ENCODE measurements around the gene ZNF211. TPM values are rescaled to one million over a fixed set of nuclear protein-coding genes. Genes with fewer than 3 reads are reported as not detected.

The ZNF211 gene
- total and polyA plus RNA-seq, 9 of the 15 experiments (the other 6 are each of a cell fraction or from before 2014, with no cell fraction given), result 1.3 to 11.6 (median 4.5) TPM

GRCh38 chr19:57599761-57600383 is 33.1 kb upstream of the ZNF211 start, which contains the start of gene ZNF530 (continued):
- TF ChIP-seq TOE1 (IDR thresholded peaks at IDR 0.05; ENCODE audit: borderline replicate concordance) (no peak), TOE1 (CRISPR knock-in tag; IDR thresholded peaks at IDR 0.05; ENCODE audit: borderline replicate concordance, low read depth) (no peak), CEBPZ (IDR thresholded peaks at IDR 0.05; ENCODE audit: borderline replicate concordance, low read depth, low read length) (no peak), TEAD2 (tag; IDR thresholded peaks at IDR 0.05) (no peak), PRMT5 (CRISPR knock-in tag; IDR thresholded peaks at IDR 0.05) (no peak), KAT2B (IDR thresholded peaks at IDR 0.05; ENCODE audit: low read depth, low read length) (no peak), CHD2 (IDR thresholded peaks at IDR 0.05; ENCODE audit: low read depth, low read length) (no peak), MTA2 (IDR thresholded peaks at IDR 0.05; ENCODE audit: low read depth) (no peak), ZBTB43 (CRISPR knock-in tag; IDR thresholded peaks at IDR 0.05) (no peak), MAFF (IDR thresholded peaks at IDR 0.05; ENCODE audit: low read length) (no peak), ZHX1 (conservative IDR thresholded peaks at IDR 0.05; ENCODE audit: low read length) (no peak), SMAD4 (CRISPR knock-in tag; conservative IDR thresholded peaks at IDR 0.05) (no peak), PHF21A (IDR thresholded peaks at IDR 0.05; ENCODE audit: borderline replicate concordance, low read depth) (no peak), BHLHE40 (IDR thresholded peaks at IDR 0.05; ENCODE audit: low read length) (no peak)
- TF ChIP-seq, protein P1, sequence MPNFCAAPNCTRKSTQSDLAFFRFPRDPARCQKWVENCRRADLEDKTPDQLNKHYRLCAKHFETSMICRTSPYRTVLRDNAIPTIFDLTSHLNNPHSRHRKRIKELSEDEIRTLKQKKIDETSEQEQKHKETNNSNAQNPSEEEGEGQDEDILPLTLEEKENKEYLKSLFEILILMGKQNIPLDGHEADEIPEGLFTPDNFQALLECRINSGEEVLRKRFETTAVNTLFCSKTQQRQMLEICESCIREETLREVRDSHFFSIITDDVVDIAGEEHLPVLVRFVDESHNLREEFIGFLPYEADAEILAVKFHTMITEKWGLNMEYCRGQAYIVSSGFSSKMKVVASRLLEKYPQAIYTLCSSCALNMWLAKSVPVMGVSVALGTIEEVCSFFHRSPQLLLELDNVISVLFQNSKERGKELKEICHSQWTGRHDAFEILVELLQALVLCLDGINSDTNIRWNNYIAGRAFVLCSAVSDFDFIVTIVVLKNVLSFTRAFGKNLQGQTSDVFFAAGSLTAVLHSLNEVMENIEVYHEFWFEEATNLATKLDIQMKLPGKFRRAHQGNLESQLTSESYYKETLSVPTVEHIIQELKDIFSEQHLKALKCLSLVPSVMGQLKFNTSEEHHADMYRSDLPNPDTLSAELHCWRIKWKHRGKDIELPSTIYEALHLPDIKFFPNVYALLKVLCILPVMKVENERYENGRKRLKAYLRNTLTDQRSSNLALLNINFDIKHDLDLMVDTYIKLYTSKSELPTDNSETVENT (CRISPR knock-in tag; IDR thresholded peaks at IDR 0.05), result no peak
- TF ChIP-seq, protein P2, sequence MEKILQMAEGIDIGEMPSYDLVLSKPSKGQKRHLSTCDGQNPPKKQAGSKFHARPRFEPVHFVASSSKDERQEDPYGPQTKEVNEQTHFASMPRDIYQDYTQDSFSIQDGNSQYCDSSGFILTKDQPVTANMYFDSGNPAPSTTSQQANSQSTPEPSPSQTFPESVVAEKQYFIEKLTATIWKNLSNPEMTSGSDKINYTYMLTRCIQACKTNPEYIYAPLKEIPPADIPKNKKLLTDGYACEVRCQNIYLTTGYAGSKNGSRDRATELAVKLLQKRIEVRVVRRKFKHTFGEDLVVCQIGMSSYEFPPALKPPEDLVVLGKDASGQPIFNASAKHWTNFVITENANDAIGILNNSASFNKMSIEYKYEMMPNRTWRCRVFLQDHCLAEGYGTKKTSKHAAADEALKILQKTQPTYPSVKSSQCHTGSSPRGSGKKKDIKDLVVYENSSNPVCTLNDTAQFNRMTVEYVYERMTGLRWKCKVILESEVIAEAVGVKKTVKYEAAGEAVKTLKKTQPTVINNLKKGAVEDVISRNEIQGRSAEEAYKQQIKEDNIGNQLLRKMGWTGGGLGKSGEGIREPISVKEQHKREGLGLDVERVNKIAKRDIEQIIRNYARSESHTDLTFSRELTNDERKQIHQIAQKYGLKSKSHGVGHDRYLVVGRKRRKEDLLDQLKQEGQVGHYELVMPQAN (IDR thresholded peaks at IDR 0.05; ENCODE audit: borderline replicate concordance), result peak; percentile 82

Data from K562 (cell line).